Ureter (tissue), 1 donor: Measurements from ENCODE around the gene RNF8. TPM values are rescaled to one million over a fixed set of nuclear protein-coding genes. Genes with fewer than 3 reads are reported as not detected.

Experiments used
- total RNA-seq: library from RNA; stranded (reverse); gene quantifications from one replicate; pipeline ENCODE4 v1.2.4, GENCODE V29; 2023
- donor health status: DM: yes; HTN: yes; CAD: no.

RNF8 gene
- total RNA-seq, 1 donor from 2014 or later: 15.2 TPM

Other genes with a start within 250 kb of the RNF8 start
- gene PIM1, start 183.8 kb upstream of the RNF8 start, total RNA-seq: 35.0 TPM
- 12.5 TPM for gene TBC1D22B, start 96.2 kb upstream of the RNF8 start, total RNA-seq
- gene TMEM217, start 95.8 kb upstream of the RNF8 start, total RNA-seq: 1.2 TPM
- 44.5 TPM for gene CMTR1, start 79.2 kb downstream of the RNF8 start, total RNA-seq
- 10.0 TPM for gene CCDC167, start 145.9 kb downstream of the RNF8 start, total RNA-seq